Measurements from ENCODE around the gene TMEM109. TPM values are rescaled to one million over a fixed set of nuclear protein-coding genes. Genes with fewer than 3 reads are reported as not detected.

The TMEM109 gene
- polyA plus RNA-seq, 2 of the 4 experiments (the other 2 are of a cell fraction), result 40.9 to 93.0 TPM

GRCh38 chr11:60912223-60912850, 1.6 kb upstream of the TMEM109 start:
- TF ChIP-seq ZSCAN20 (CRISPR knock-in tag; IDR thresholded peaks at IDR 0.05) (no peak), GATA3 (IDR thresholded peaks at IDR 0.05; ENCODE audit: borderline replicate concordance) (no peak), JUN (IDR thresholded peaks at IDR 0.05) (no peak), EHMT2 (IDR thresholded peaks at IDR 0.05; ENCODE audit: low read depth) (no peak), RARB (CRISPR knock-in tag; IDR thresholded peaks at IDR 0.05) (no peak), FOSB (CRISPR knock-in tag; IDR thresholded peaks at IDR 0.05) (no peak), HOXA7 (CRISPR knock-in tag; IDR thresholded peaks at IDR 0.05) (no peak), POLR2AphosphoS2 (conservative IDR thresholded peaks at IDR 0.05; ENCODE audit: low read length) (no peak), HOXB13 (CRISPR knock-in tag; IDR thresholded peaks at IDR 0.05; ENCODE audit: low read depth) (no peak), TFCP2L1 (CRISPR knock-in tag; IDR thresholded peaks at IDR 0.05) (no peak), RAD21 (conservative IDR thresholded peaks at IDR 0.05 in 1 of 2, IDR thresholded peaks at IDR 0.05 in 1 of 2) (no peak), PHF8 (IDR thresholded peaks at IDR 0.05; ENCODE audit: borderline replicate concordance, low read depth) (no peak), TP53 (CRISPR knock-in tag; IDR thresholded peaks at IDR 0.05) (no peak), CBX2 (IDR thresholded peaks at IDR 0.05; ENCODE audit: borderline replicate concordance, low read depth) (no peak), RNF2 (IDR thresholded peaks at IDR 0.05; ENCODE audit: borderline replicate concordance, low read depth) (no peak), JUNB (IDR thresholded peaks at IDR 0.05) (no peak), ZFP36 (IDR thresholded peaks at IDR 0.05; ENCODE audit: borderline replicate concordance, partially characterized antibody) (no peak), KDM5A (IDR thresholded peaks at IDR 0.05) (no peak), HMGXB4 (CRISPR knock-in tag; IDR thresholded peaks at IDR 0.05; ENCODE audit: borderline replicate concordance) (no peak)
- TF ChIP-seq, protein P1, sequence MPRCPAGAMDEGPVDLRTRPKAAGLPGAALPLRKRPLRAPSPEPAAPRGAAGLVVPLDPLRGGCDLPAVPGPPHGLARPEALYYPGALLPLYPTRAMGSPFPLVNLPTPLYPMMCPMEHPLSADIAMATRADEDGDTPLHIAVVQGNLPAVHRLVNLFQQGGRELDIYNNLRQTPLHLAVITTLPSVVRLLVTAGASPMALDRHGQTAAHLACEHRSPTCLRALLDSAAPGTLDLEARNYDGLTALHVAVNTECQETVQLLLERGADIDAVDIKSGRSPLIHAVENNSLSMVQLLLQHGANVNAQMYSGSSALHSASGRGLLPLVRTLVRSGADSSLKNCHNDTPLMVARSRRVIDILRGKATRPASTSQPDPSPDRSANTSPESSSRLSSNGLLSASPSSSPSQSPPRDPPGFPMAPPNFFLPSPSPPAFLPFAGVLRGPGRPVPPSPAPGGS (IDR thresholded peaks at IDR 0.05), result no peak
- H3K4me1 ChIP-seq, result peaks cover 11% of the 10 kb centered on the region
- no peak overlapping the region for H3K4me2 ChIP-seq
- no peak overlapping the region for H3K27ac ChIP-seq
- no peak for ATAC-seq
- ChIA-PET CTCF (interaction anchor here (1.0 to 3.7 kb wide), 8 partner anchors 8 to 228 kb away, joined by 4 to 25 read pairs (median 8); partner anchors contain the start of gene TMEM132A), POLR2A (no interaction called here)
- no peaks in the 10 kb centered on the region for H3K9me3 ChIP-seq
- H3K4me3 ChIP-seq, result no peak overlapping the region
- 67% methylated on average over 12 of the region's 12 CpGs for WGBS (ENCODE audit: missing lambda C conversion rate)
- no peak for DNase-seq (ENCODE audit: low read depth in 1 of 2, low spot score in 1 of 2)
- FAIRE-seq, result no peak

- FAIRE-seq (no peak), DNase-seq (ENCODE audit: low read depth in 1 of 2, low spot score in 1 of 2) (no peak), ATAC-seq (no peak)
- CTCF ChIA-PET, result interaction anchor here (0.9 to 3.7 kb wide), 12 partner anchors 9 to 227 kb away, joined by 3 to 25 read pairs (median 5); partner anchors contain the start of gene TMEM132A
- TF ChIP-seq JUNB (IDR thresholded peaks at IDR 0.05) (no peak), ZSCAN20 (CRISPR knock-in tag; IDR thresholded peaks at IDR 0.05) (no peak)
- TF ChIP-seq, protein P2, sequence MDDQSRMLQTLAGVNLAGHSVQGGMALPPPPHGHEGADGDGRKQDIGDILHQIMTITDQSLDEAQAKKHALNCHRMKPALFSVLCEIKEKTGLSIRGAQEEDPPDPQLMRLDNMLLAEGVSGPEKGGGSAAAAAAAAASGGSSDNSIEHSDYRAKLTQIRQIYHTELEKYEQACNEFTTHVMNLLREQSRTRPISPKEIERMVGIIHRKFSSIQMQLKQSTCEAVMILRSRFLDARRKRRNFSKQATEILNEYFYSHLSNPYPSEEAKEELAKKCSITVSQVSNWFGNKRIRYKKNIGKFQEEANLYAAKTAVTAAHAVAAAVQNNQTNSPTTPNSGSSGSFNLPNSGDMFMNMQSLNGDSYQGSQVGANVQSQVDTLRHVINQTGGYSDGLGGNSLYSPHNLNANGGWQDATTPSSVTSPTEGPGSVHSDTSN (IDR thresholded peaks at IDR 0.05), result no peak
- peak overlapping the region; percentile 91 to 94 for H3K27ac ChIP-seq
- H3K9me3 ChIP-seq, result no peaks in the 10 kb centered on the region
- H3K4me2 ChIP-seq, result peak overlapping the region; percentile 98
- 84% methylated on average over 22 of the region's 22 CpGs for WGBS (ENCODE audit: missing lambda C conversion rate)
- POLR2A ChIA-PET, result interaction anchor here (1.0 to 1.2 kb wide), 2 partner anchors 11 to 246 kb away, joined by 4 to 6 read pairs; partner anchors contain the start of gene TMEM132A
- H3K4me1 ChIP-seq, result peaks cover 11% of the 10 kb centered on the region
- H3K4me3 ChIP-seq, result peak overlapping the region; percentile 76; the same call in 2 of the 3 replicates
Observed at GRCh38 chr11:60912851-60913528, 968 bp upstream of the TMEM109 start.
